ENCODE data around the gene ITIH5. TPM values are rescaled to one million over a fixed set of nuclear protein-coding genes. Genes with fewer than 3 reads are reported as not detected.

The ITIH5 gene
- total RNA-seq, 1 donor from 2014 or later, result 4.0 TPM

DNA sequence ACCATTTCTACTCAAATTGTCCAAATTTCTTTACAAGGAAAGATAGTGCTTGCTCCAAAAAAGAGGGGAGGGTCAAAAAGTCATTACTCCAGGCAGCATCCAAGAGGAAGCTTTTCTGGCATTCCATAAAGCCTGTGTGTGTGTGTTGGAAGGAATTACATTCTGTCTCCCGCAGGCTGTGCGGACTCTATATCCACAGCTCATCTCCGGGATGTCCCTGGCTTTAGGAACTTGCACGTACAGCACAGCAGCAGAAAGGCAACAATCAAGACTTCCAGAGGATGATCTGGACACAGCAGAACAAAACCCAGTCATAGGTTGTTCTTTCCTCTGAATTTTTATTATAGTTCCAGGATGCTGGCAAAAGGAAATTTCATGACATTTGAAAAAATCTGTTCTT lies 94.8 kb downstream of the ITIH5 start:
- Histone ChIP-seq H3K4me1 (ENCODE audit: insufficient read depth, low read length) (no peaks in the 10 kb centered on the region), H3K9ac (ENCODE audit: low read length) (no peak overlapping the region), H3K9me3 (ENCODE audit: insufficient read depth, low read depth, low read length) (no peaks in the 10 kb centered on the region), H3K36me3 (ENCODE audit: insufficient read depth, low read length) (no peaks in the 10 kb centered on the region), H3K27me3 (ENCODE audit: insufficient read depth, low read length) (no peaks in the 10 kb centered on the region), H4K20me1 (ENCODE audit: insufficient read depth, low read length) (no peaks in the 10 kb centered on the region), H3K4me2 (ENCODE audit: low read length) (no peak overlapping the region), H3K27ac (ENCODE audit: low read depth, low read length) (no peak overlapping the region), H3K4me3 (ENCODE audit: insufficient read depth, low read depth, low read length) (no peak overlapping the region), H3K79me2 (ENCODE audit: insufficient read depth, low read length) (no peaks in the 10 kb centered on the region), H2AFZ (ENCODE audit: low read depth, low read length) (no peak overlapping the region)
- DNase-seq (ENCODE audit: low read depth), result no peak
- Mint-ChIP-seq H3K27me3 (ENCODE audit: low read depth, unreplicated experiment) (peaks cover 15% of the 10 kb centered on the region), H3K36me3 (ENCODE audit: low read depth, unreplicated experiment) (no peaks in the 10 kb centered on the region), H3K9me3 (ENCODE audit: unreplicated experiment) (no peaks in the 10 kb centered on the region), H3K4me3 (ENCODE audit: unreplicated experiment) (no peak overlapping the region), H3K27ac (ENCODE audit: unreplicated experiment) (no peak overlapping the region), H3K4me1 (ENCODE audit: low read depth, unreplicated experiment) (peaks cover 2% of the 10 kb centered on the region)
- FAIRE-seq, result no peak
- no peak for TF ChIP-seq EZH2 (IDR thresholded peaks at IDR 0.05; ENCODE audit: insufficient read depth, low read length)
- TF ChIP-seq, protein P1, sequence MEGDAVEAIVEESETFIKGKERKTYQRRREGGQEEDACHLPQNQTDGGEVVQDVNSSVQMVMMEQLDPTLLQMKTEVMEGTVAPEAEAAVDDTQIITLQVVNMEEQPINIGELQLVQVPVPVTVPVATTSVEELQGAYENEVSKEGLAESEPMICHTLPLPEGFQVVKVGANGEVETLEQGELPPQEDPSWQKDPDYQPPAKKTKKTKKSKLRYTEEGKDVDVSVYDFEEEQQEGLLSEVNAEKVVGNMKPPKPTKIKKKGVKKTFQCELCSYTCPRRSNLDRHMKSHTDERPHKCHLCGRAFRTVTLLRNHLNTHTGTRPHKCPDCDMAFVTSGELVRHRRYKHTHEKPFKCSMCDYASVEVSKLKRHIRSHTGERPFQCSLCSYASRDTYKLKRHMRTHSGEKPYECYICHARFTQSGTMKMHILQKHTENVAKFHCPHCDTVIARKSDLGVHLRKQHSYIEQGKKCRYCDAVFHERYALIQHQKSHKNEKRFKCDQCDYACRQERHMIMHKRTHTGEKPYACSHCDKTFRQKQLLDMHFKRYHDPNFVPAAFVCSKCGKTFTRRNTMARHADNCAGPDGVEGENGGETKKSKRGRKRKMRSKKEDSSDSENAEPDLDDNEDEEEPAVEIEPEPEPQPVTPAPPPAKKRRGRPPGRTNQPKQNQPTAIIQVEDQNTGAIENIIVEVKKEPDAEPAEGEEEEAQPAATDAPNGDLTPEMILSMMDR (IDR thresholded peaks at IDR 0.05; ENCODE audit: insufficient read depth, low read depth, low read length), result no peak

GRCh38 chr10:7567911-7568620 lies 98.7 kb downstream of the ITIH5 start:
- Mint-ChIP-seq H3K36me3 (ENCODE audit: low read depth, unreplicated experiment) (no peaks in the 10 kb centered on the region), H3K9me3 (ENCODE audit: unreplicated experiment) (no peaks in the 10 kb centered on the region), H3K4me3 (ENCODE audit: unreplicated experiment) (peak overlapping the region; percentile 60), H3K27ac (ENCODE audit: unreplicated experiment) (no peak overlapping the region), H3K4me1 (ENCODE audit: low read depth, unreplicated experiment) (peaks cover 6% of the 10 kb centered on the region), H3K27me3 (ENCODE audit: low read depth, unreplicated experiment) (peaks cover 15% of the 10 kb centered on the region)
- no peak overlapping the region for H3K27ac ChIP-seq (ENCODE audit: low read depth, low read length)
- no peaks in the 10 kb centered on the region for H3K9me3 ChIP-seq (ENCODE audit: insufficient read depth, low read depth, low read length)
- no peaks in the 10 kb centered on the region for H3K4me1 ChIP-seq (ENCODE audit: insufficient read depth, low read length)
- H3K4me3 ChIP-seq (ENCODE audit: insufficient read depth, low read depth, low read length), result no peak overlapping the region
- H4K20me1 ChIP-seq (ENCODE audit: insufficient read depth, low read length), result no peaks in the 10 kb centered on the region
- H3K79me2 ChIP-seq (ENCODE audit: insufficient read depth, low read length), result no peaks in the 10 kb centered on the region
- H3K4me2 ChIP-seq (ENCODE audit: low read length), result no peak overlapping the region
- no peak for FAIRE-seq
- H3K9ac ChIP-seq (ENCODE audit: low read length), result no peak overlapping the region
- DNase-seq (ENCODE audit: low read depth), result no peak
- TF ChIP-seq, protein P1 (IDR thresholded peaks at IDR 0.05; ENCODE audit: insufficient read depth, low read depth, low read length), result no peak
- TF ChIP-seq EZH2 (IDR thresholded peaks at IDR 0.05; ENCODE audit: insufficient read depth, low read length), result no peak
- no peak overlapping the region for H2AFZ ChIP-seq (ENCODE audit: low read depth, low read length)
- no peaks in the 10 kb centered on the region for H3K27me3 ChIP-seq (ENCODE audit: insufficient read depth, low read length)
- no peaks in the 10 kb centered on the region for H3K36me3 ChIP-seq (ENCODE audit: insufficient read depth, low read length)

DNA sequence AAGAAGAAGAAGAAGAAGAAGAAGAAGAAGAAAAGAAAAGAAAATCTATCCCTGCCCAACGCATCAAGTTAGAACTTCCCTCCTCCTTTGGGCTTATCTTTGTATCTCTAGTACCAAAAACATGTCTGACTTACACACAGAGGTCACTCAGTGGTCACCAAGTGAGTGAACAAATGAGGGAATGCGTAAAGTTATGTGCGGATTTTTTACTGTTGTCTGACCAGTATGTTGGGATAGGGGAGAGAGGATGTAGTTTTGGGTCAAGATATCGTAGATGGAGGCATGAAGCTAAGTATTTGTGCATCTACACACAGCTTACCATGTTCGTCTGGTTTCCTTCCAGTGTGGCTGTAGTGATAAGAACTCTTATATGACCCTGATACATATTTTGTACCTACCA lies 99.9 kb downstream of the ITIH5 start:
- Histone ChIP-seq H4K20me1 (ENCODE audit: insufficient read depth, low read length) (no peaks in the 10 kb centered on the region), H2AFZ (ENCODE audit: low read depth, low read length) (no peak overlapping the region), H3K36me3 (ENCODE audit: insufficient read depth, low read length) (no peaks in the 10 kb centered on the region), H3K4me1 (ENCODE audit: insufficient read depth, low read length) (no peaks in the 10 kb centered on the region), H3K9me3 (ENCODE audit: insufficient read depth, low read depth, low read length) (no peaks in the 10 kb centered on the region), H3K79me2 (ENCODE audit: insufficient read depth, low read length) (no peaks in the 10 kb centered on the region), H3K27me3 (ENCODE audit: insufficient read depth, low read length) (no peaks in the 10 kb centered on the region), H3K27ac (ENCODE audit: low read depth, low read length) (no peak overlapping the region), H3K4me3 (ENCODE audit: insufficient read depth, low read depth, low read length) (no peak overlapping the region), H3K4me2 (ENCODE audit: low read length) (no peak overlapping the region), H3K9ac (ENCODE audit: low read length) (no peak overlapping the region)
- Mint-ChIP-seq H3K27ac (ENCODE audit: unreplicated experiment) (no peak overlapping the region), H3K4me1 (ENCODE audit: low read depth, unreplicated experiment) (peaks cover 6% of the 10 kb centered on the region), H3K36me3 (ENCODE audit: low read depth, unreplicated experiment) (no peaks in the 10 kb centered on the region), H3K9me3 (ENCODE audit: unreplicated experiment) (no peaks in the 10 kb centered on the region), H3K4me3 (ENCODE audit: unreplicated experiment) (no peak overlapping the region), H3K27me3 (ENCODE audit: low read depth, unreplicated experiment) (peaks cover 23% of the 10 kb centered on the region)
- no peak for FAIRE-seq
- TF ChIP-seq, protein P1 (IDR thresholded peaks at IDR 0.05; ENCODE audit: insufficient read depth, low read depth, low read length), result no peak
- DNase-seq (ENCODE audit: low read depth), result no peak
